H1 (cell line): Measurements from ENCODE around the gene GOLGA1. TPM values are rescaled to one million over a fixed set of nuclear protein-coding genes. Genes with fewer than 3 reads are reported as not detected.

Experiments
- CTCF ChIA-PET: fragments of 300-600 bp; sonication (Branson Sonifier 250); formaldehyde crosslinking; loops from one replicate; lab custom pipeline; 2021; ENCODE audit not compliant: partially characterized antibody; lab: Charles Lee
- POLR2A ChIA-PET: fragments of 300-600 bp; sonication (Branson Sonifier 250); formaldehyde crosslinking; loops from one replicate; lab custom pipeline; 2021; ENCODE audit warnings: inconsistent platforms; ENCODE audit not compliant: partially characterized antibody; lab: Charles Lee
- DNase-seq, 2 experiments: peaks; one replicate each; pipeline versions ENCODE4 v3.0.0 to v3.0.0-alpha.2; 2010 to 2022; ENCODE audit warnings: low spot score in 2 of 2, low read depth in 1 of 2, mixed read lengths in 1 of 2
- FAIRE-seq: peaks from 2 replicates; lab custom pipeline; 2011; peaks lifted over from hg19 to GRCh38; lab: Jason Lieb, UNC
- H2AFZ ChIP-seq: 2 replicates; pipeline ENCODE4 v1.8.1; 2012; ENCODE audit warnings: low read length, inconsistent platforms
- H2AK5ac ChIP-seq: 2 replicates; pipeline ENCODE4 v1.6.1; 2013; ENCODE audit warnings: low read depth, low read length
- H2BK120ac ChIP-seq: replicated peaks from 2 replicates; pipeline ENCODE3; 2013; ENCODE audit warnings: low read depth, low read length, inconsistent platforms
- H2BK12ac ChIP-seq: 2 replicates; pipeline ENCODE4 v1.6.1; 2013; ENCODE audit warnings: low read depth, low read length
- H2BK15ac ChIP-seq: 2 replicates; pipeline ENCODE4 v1.6.1; 2013; ENCODE audit warnings: low read length
- H2BK20ac ChIP-seq: 2 replicates; pipeline ENCODE4 v1.6.1; 2013; ENCODE audit warnings: low read length
- H2BK5ac ChIP-seq: 2 replicates; pipeline ENCODE4 v1.6.1; 2013; ENCODE audit warnings: low read depth, low read length
- H3K14ac ChIP-seq: 2 replicates; pipeline ENCODE4 v1.6.1; 2013; ENCODE audit warnings: inconsistent platforms; ENCODE audit not compliant: insufficient read length
- H3K18ac ChIP-seq: 2 replicates; pipeline ENCODE4 v1.6.1; 2013; ENCODE audit warnings: low read length; ENCODE audit errors: extremely low read depth
- H3K23ac ChIP-seq: 2 replicates; pipeline ENCODE4 v1.6.1; 2013; ENCODE audit warnings: inconsistent platforms; ENCODE audit not compliant: insufficient read length
- H3K23me2 ChIP-seq: 2 replicates; pipeline ENCODE4 v1.6.1; 2013; ENCODE audit warnings: low read depth, low read length
- H3K27ac ChIP-seq: 2 replicates; pipeline ENCODE4 v1.6.1; 2011; ENCODE audit warnings: low read depth, low read length, inconsistent platforms
- H3K27me3 ChIP-seq, 4 experiments: replicated peaks in 1 of 4; 1 replicate in 1 of 4; 2 replicates in 3 of 4; pipeline versions ENCODE4 v1.6.1 to v1.8.1; 2011 to 2013; ENCODE audit warnings: low read length in 3 of 4, mild to moderate bottlenecking in 3 of 4, inconsistent platforms in 2 of 4, mixed read lengths in 2 of 4, moderate library complexity in 1 of 4; ENCODE audit not compliant: control insufficient read depth in 3 of 4, insufficient read depth in 3 of 4; ENCODE audit errors: extremely low read depth in 1 of 4
- H3K36me3 ChIP-seq, 4 experiments: 2 replicates each; pipeline versions ENCODE4 v1.6.1 to v1.8.1; 2011 to 2013; ENCODE audit warnings: mild to moderate bottlenecking in 4 of 4, low read length in 3 of 4, moderate library complexity in 2 of 4, control low read depth in 1 of 4, inconsistent platforms in 1 of 4; ENCODE audit not compliant: insufficient read depth in 4 of 4, control insufficient read depth in 2 of 4
- H3K4ac ChIP-seq: replicated peaks from 2 replicates; pipeline ENCODE3; 2013; ENCODE audit warnings: low read length, low read depth, mixed read lengths, inconsistent platforms; ENCODE audit not compliant: insufficient read length
- H3K4me1 ChIP-seq, 4 experiments: replicated peaks in 1 of 4; 1 replicate in 1 of 4; 2 replicates in 3 of 4; pipeline versions ENCODE4 v1.6.1 to v1.8.1; 2011 to 2013; ENCODE audit warnings: low read length in 3 of 4, inconsistent platforms in 2 of 4, mixed read lengths in 1 of 4; ENCODE audit not compliant: insufficient read depth in 4 of 4, control insufficient read depth in 3 of 4
- H3K4me2 ChIP-seq, 2 experiments: 2 replicates each; pipeline versions ENCODE4 v1.6.1 to v1.8.1; 2011 to 2013; ENCODE audit warnings: low read depth in 2 of 2, low read length in 2 of 2, control low read depth in 1 of 2, inconsistent platforms in 1 of 2, mild to moderate bottlenecking in 1 of 2; ENCODE audit not compliant: insufficient read depth in 1 of 2
- H3K4me3 ChIP-seq, 4 experiments: fragments of 200-600, 300-600 bp in 1 of 4; sonication (generic), shearing (Covaris generic), sonication (Bioruptor Twin) in 1 of 4; 2 replicates each; pipeline versions ENCODE4 v1.5.1 to v1.8.1; 2011 to 2016; ENCODE audit warnings: low read length in 4 of 4, low read depth in 3 of 4, control low read depth in 2 of 4, inconsistent platforms in 2 of 4, mild to moderate bottlenecking in 2 of 4, mixed read lengths in 1 of 4, moderate library complexity in 1 of 4; ENCODE audit not compliant: insufficient read depth in 2 of 4; ENCODE audit errors: extremely low read depth in 1 of 4
- H3K56ac ChIP-seq: replicated peaks from 2 replicates; pipeline ENCODE3; 2013; ENCODE audit warnings: low read depth, mild to moderate bottlenecking, mixed read lengths, low read length, inconsistent platforms; ENCODE audit not compliant: insufficient read length
- H3K79me1 ChIP-seq: 2 replicates; pipeline ENCODE4 v1.6.1; 2013; ENCODE audit warnings: low read depth, low read length, control low read depth
- H3K79me2 ChIP-seq, 2 experiments: 2 replicates each; pipeline versions ENCODE4 v1.6.1 to v1.8.1; 2012 to 2013; ENCODE audit warnings: low read length in 2 of 2, mild to moderate bottlenecking in 2 of 2, inconsistent platforms in 1 of 2; ENCODE audit not compliant: insufficient read depth in 2 of 2, control insufficient read depth in 1 of 2
- H3K9ac ChIP-seq, 4 experiments: replicated peaks in 1 of 4; 1 replicate in 1 of 4; 2 replicates in 3 of 4; pipeline versions ENCODE4 v1.6.1 to v1.8.1; 2011 to 2013; ENCODE audit warnings: low read depth in 3 of 4, low read length in 3 of 4, control low read depth in 2 of 4, mild to moderate bottlenecking in 2 of 4, moderate library complexity in 2 of 4, inconsistent platforms in 1 of 4; ENCODE audit errors: extremely low read depth in 1 of 4
- H3K9me3 ChIP-seq, 2 experiments: 2 replicates each; pipeline versions ENCODE4 v1.6.1 to v1.8.1; 2012 to 2013; ENCODE audit warnings: mild to moderate bottlenecking in 2 of 2, moderate library complexity in 2 of 2, control low read depth in 1 of 2, inconsistent platforms in 1 of 2, low read depth in 1 of 2, low read length in 1 of 2, mixed read lengths in 1 of 2; ENCODE audit not compliant: insufficient read depth in 2 of 2
- H4K20me1 ChIP-seq, 2 experiments: replicated peaks in 1 of 2; 2 replicates each; pipeline versions ENCODE3 to v1.8.1; 2011 to 2013; ENCODE audit warnings: inconsistent platforms in 2 of 2, low read length in 2 of 2, mild to moderate bottlenecking in 1 of 2; ENCODE audit not compliant: insufficient read depth in 2 of 2, control insufficient read depth in 1 of 2
- H4K5ac ChIP-seq: 2 replicates; pipeline ENCODE4 v1.6.1; 2013; ENCODE audit warnings: low read length, low read depth, mixed read lengths, inconsistent platforms; ENCODE audit not compliant: insufficient read length
- H4K8ac ChIP-seq: 2 replicates; pipeline ENCODE4 v1.8.0; 2013; ENCODE audit warnings: mild to moderate bottlenecking, moderate library complexity, low read length, inconsistent platforms; ENCODE audit not compliant: insufficient read depth; ENCODE audit errors: extremely low read depth
- H4K91ac ChIP-seq: replicated peaks from 2 replicates; pipeline ENCODE3; 2013; ENCODE audit warnings: low read length, mixed read lengths, inconsistent platforms; ENCODE audit not compliant: insufficient read length
- BCL11A ChIP-seq, 2 experiments: IDR thresholded peaks; one replicate each; pipeline ENCODE4 v1.6.1; 2011; ENCODE audit warnings: low read depth in 2 of 2, low read length in 2 of 2, mild to moderate bottlenecking in 2 of 2
- RNF2 ChIP-seq: fragments of 200-900, 300-1000 bp; sonication (generic); IDR thresholded peaks from 2 replicates; pipeline ENCODE4 v1.7.1; 2016; ENCODE audit warnings: borderline replicate concordance, low read depth, mild to moderate bottlenecking, antibody characterized with exemption, low read length; ENCODE audit not compliant: poor library complexity, severe bottlenecking; ENCODE audit errors: missing control alignments
- SAP30 ChIP-seq: fragments of 300-600 bp; sonication (generic); IDR thresholded peaks from 2 replicates; pipeline ENCODE4 v1.7.1; 2012; ENCODE audit warnings: low read length, moderate library complexity, mild to moderate bottlenecking, inconsistent platforms; ENCODE audit not compliant: insufficient read depth, insufficient replicate concordance
- SRF ChIP-seq: IDR thresholded peaks from 2 replicates; pipeline ENCODE4 v1.6.1; 2011; ENCODE audit warnings: mild to moderate bottlenecking, low read depth, low read length, moderate library complexity
- WGBS, 2 experiments: shearing (Covaris generic) in 1 of 2; methylation state at CpG; one replicate each; pipeline versions ENCODE4 v1.1.6 to v1.1.7; 2013 to 2015; ENCODE audit warnings: low lambda C conversion rate in 2 of 2, mixed read lengths in 2 of 2, inconsistent platforms in 1 of 2, low coverage in 1 of 2, missing lambda C conversion rate in 1 of 2; ENCODE audit not compliant: insufficient replicate concordance in 2 of 2, insufficient coverage in 1 of 2, insufficient read length in 1 of 2; ENCODE audit errors: extremely low coverage in 1 of 2, missing lambda C conversion rate in 1 of 2; 5-methylcytosine and 5-hydroxymethylcytosine counted together
- polyA plus RNA-seq, 7 experiments: library from polyadenylated mRNA; depleted of rRNA in 3 of 7; stranded (reverse) in 5 of 7; unstranded in 2 of 7; fragments of >200 nt in 5 of 7; fragments of 200-250 nt in 2 of 7; gene quantifications; 1 replicate in 5 of 7; 2 replicates in 1 of 7; 4 replicates in 1 of 7; pipeline versions ENCODE4 v1.2.1 to v1.2.3, GENCODE V29; 2011 to 2013; ENCODE audit warnings: missing spikeins in 2 of 7, mixed read lengths in 2 of 7
- total RNA-seq: library from RNA; stranded (reverse); fragmentation: NEBNext Ultra II Directional; extraction: Animal tissue kit (Norgen Biotek cat#: 25700); gene quantifications from 2 replicates; pipeline ENCODE4 v1.2.1, GENCODE V29; 2021
- TF ChIP-seq, protein P1 (sequence below): IDR thresholded peaks from 2 replicates; pipeline ENCODE4 v1.6.1; 2012; ENCODE audit warnings: inconsistent platforms

The GOLGA1 gene
- total and polyA plus RNA-seq, 2 of the 8 experiments (the other 6 are each of a cell fraction or from before 2014, with no cell fraction given) = 4.8 to 6.5 TPM

- no peak overlapping the region for H3K4me2 ChIP-seq
- no peak overlapping the region for H4K8ac ChIP-seq
- peak overlapping the region; percentile 61 for H2BK5ac ChIP-seq
- H2BK120ac ChIP-seq = no peak overlapping the region
- POLR2A ChIA-PET = interaction anchor here (0.5 to 31.1 kb wide), 5 partner anchors 9 to 107 kb away, joined by 3 to 573 read pairs (median 5); partner anchors contain the start of genes ARPC5L, NR6A1, RPL35 and WDR38
- no peak overlapping the region for H2AFZ ChIP-seq
- no peak overlapping the region for H3K4me3 ChIP-seq
- TF ChIP-seq BCL11A (IDR thresholded peaks at IDR 0.05; ENCODE audit: low read depth in 2 of 2, low read length in 2 of 2) = no peak
- no peak for TF ChIP-seq SRF
- TF ChIP-seq RNF2 = no peak
- no peak for TF ChIP-seq SAP30
- TF ChIP-seq, protein P1, sequence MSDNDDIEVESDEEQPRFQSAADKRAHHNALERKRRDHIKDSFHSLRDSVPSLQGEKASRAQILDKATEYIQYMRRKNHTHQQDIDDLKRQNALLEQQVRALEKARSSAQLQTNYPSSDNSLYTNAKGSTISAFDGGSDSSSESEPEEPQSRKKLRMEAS = no peak
- H3K27me3 ChIP-seq = no peaks in the 10 kb centered on the region
- FAIRE-seq (no peak), DNase-seq (no peak)
- H3K27ac ChIP-seq = no peak overlapping the region
- H2BK12ac ChIP-seq = peak overlapping the region; percentile 76; the same call in 1 of the 2 replicates
- peaks cover 0 to under 1% of the 10 kb centered on the region in 2 experiments; a peak in 1 of 4 replicates for H3K79me2 ChIP-seq
- WGBS, 2 experiments = 85% methylated on average over 10 of the region's 10 CpGs; no CpG with 5 or more reads in 1 of the 2 experiments
- no peak overlapping the region for H3K56ac ChIP-seq
- H3K14ac ChIP-seq = no peak overlapping the region
- H3K9ac ChIP-seq = no peak overlapping the region
- 0 out of 2 replicates have a peak, but pooled peaks cover 4% of the 10 kb centered on the region for H3K23me2 ChIP-seq
- H3K79me1 ChIP-seq = 0 out of 2 replicates have a peak, but pooled peaks cover 2% of the 10 kb centered on the region
- peak overlapping the region; percentile 54; the same call in 1 of the 2 replicates for H2BK15ac ChIP-seq
- H3K18ac ChIP-seq = no peak overlapping the region
- peaks cover 5 to 18% (median 13%) of the 10 kb centered on the region in 4 experiments for H3K4me1 ChIP-seq
- peaks cover 0 to 3% of the 10 kb centered on the region in 2 experiments; a peak in 1 of 4 replicates for H3K9me3 ChIP-seq
- no peak overlapping the region for H2AK5ac ChIP-seq
- no peak overlapping the region for H4K91ac ChIP-seq
- no peak overlapping the region for H4K5ac ChIP-seq
- H4K20me1 ChIP-seq = peaks cover 0 to 9% of the 10 kb centered on the region in 2 experiments
- peaks cover 7 to 39% (median 19%) of the 10 kb centered on the region in 4 experiments for H3K36me3 ChIP-seq
- no peak overlapping the region for H2BK20ac ChIP-seq
- no peak overlapping the region for H3K23ac ChIP-seq
- no peak overlapping the region for H3K4ac ChIP-seq
- CTCF ChIA-PET = interaction anchor here (1.1 to 6.3 kb wide), 8 partner anchors 10 to 105 kb away, joined by 3 to 55 read pairs (median 10); partner anchors contain the start of genes ARPC5L, NR6A1, OLFML2A and WDR38
Observed at GRCh38 chr9:124879226-124879625, 61.7 kb downstream of the GOLGA1 start.
